Measurements from ENCODE around the gene GCC1.

Gene GCC1

DNA sequence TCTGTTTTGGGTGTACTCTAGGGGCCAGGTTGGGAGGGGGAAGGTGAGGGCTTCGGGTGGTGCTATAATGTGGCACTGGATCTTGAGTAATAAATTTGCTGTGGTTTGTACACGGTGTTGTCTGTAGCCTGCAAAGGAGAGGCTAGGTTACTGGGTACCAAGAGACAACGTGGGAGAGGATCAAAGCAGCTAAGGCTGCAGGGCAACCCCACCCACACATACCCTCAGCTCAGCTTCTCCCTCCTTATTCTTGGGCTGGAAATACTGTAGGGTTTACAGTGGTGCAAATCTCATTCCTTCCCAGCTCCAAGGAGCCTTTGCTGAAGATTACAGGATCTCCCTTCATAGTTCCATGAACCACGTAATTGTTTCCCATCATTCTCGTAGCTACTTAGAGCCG, 6.2 kb upstream of the GCC1 start:
- TF ChIP-seq, protein P1, sequence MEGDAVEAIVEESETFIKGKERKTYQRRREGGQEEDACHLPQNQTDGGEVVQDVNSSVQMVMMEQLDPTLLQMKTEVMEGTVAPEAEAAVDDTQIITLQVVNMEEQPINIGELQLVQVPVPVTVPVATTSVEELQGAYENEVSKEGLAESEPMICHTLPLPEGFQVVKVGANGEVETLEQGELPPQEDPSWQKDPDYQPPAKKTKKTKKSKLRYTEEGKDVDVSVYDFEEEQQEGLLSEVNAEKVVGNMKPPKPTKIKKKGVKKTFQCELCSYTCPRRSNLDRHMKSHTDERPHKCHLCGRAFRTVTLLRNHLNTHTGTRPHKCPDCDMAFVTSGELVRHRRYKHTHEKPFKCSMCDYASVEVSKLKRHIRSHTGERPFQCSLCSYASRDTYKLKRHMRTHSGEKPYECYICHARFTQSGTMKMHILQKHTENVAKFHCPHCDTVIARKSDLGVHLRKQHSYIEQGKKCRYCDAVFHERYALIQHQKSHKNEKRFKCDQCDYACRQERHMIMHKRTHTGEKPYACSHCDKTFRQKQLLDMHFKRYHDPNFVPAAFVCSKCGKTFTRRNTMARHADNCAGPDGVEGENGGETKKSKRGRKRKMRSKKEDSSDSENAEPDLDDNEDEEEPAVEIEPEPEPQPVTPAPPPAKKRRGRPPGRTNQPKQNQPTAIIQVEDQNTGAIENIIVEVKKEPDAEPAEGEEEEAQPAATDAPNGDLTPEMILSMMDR (conservative IDR thresholded peaks at IDR 0.05; ENCODE audit: low read length): no peak
- no peak for DNase-seq (ENCODE audit: low read depth)

DNA sequence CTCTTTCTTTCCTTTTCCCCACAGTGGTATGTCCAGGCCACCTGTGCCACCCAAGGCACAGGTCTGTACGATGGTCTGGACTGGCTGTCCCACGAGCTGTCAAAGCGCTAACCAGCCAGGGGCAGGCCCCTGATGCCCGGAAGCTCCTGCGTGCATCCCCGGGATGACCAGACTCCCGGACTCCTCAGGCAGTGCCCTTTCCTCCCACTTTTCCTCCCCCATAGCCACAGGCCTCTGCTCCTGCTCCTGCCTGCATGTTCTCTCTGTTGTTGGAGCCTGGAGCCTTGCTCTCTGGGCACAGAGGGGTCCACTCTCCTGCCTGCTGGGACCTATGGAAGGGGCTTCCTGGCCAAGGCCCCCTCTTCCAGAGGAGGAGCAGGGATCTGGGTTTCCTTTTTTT, 5.8 kb upstream of the GCC1 start:
- DNase-seq (ENCODE audit: low read depth): no peak
- TF ChIP-seq, protein P1 (conservative IDR thresholded peaks at IDR 0.05; ENCODE audit: low read length): no peak
- no peak overlapping the region for H3K4me3 ChIP-seq (ENCODE audit: low read length)

More for the DNA sequence above, 6.2 kb upstream of the GCC1 start:
- no peak overlapping the region for H3K4me3 ChIP-seq (ENCODE audit: low read length)

DNA sequence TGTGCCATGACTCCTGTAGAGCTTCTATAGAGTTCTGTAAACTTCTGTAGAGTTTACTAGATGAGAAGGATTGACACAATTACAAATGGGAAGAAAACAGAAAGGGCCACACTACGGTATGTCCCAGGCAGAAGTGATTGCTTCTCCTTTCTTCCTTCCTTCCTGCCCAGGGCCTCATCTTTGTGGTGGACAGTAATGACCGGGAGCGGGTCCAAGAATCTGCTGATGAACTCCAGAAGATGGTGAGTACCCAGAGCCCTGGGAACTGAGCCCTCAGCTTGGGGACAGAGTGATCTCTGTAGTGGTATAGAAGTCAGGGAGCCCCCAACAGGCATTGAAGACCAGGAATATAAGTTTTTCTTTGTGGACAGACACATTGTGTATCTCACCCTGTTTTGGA, 4.5 kb upstream of the GCC1 start:
- peak; percentile 41 for DNase-seq (ENCODE audit: low read depth)
- peak overlapping the region; percentile 92 for H3K4me3 ChIP-seq (ENCODE audit: low read length)

DNA sequence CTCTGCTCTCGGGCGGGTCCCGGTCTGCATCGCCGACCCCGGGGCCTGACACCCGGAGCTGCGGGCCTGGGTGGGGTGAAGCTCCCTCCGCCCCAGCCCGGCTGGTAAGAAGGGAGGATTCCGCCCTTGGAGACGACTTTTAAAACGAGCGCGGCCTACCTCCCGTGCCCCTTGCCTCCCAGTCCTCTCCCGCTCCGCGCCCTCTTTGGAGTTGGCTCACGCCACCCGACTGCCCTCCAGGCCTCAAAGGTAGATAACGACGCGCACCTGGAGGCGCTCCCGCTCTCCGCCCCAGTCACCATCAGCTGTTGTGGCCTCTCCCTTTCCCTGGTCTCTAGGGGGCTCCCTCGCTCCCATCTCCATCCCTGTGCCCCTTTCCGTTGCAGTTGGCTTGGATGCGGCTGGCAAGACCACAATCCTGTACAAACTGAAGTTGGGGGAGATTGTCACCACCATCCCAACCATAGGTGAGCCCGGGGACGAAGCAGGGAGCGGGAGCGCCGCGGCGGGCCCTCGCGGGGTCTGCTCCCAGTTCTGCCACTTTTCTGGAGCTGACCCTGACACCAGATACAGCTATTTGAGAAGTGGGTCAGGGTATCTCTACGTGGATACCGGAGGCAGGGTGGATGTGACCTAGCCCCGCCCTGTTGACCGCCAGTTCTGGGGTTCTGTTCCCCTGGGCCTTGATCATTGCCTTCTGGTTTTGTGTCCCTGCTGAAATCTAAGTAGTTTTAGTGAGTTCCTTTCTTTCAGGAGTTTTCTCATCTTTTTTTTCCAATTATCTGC, 3.5 kb upstream of the GCC1 start:
- peak; percentile 48 for DNase-seq (ENCODE audit: low read depth)
- peak overlapping the region; percentile 92 for H3K4me3 ChIP-seq (ENCODE audit: low read length)
- TF ChIP-seq, protein P1 (conservative IDR thresholded peaks at IDR 0.05; ENCODE audit: low read length): peak; percentile 64

More for the DNA sequence above, 4.5 kb upstream of the GCC1 start:
- TF ChIP-seq, protein P1 (conservative IDR thresholded peaks at IDR 0.05; ENCODE audit: low read length): no peak

DNA sequence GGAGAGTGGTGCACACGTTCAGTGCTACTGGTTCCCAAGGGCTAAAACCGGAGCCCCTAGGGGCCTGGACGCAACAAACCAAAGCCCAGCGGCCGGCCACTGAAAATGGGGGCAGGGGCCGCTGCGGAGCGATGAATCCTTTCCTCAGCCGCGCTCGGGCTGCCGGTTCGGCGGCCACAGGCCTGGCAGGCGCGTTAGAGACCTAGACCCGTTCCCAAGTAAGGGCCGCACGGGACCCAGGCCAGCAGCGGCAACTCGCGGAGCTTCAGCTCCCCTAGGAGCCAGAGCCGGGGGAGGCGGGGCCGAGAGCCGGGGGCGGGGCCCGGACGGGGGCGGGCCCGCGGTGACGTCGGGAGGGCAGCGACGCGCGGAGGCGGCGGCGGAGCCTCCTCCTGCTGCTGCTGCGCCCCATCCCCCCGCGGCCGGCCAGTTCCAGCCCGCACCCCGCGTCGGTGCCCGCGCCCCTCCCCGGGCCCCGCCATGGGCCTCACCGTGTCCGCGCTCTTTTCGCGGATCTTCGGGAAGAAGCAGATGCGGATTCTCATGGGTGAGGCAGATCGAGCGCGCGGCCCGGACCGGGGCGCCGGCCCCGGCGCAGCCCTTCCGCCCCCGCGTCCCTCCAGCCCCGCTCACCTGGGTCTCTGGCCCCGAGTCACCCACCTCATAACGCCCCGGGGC, 2.8 kb upstream of the GCC1 start, which contains the start of gene ARF5:
Gene ARF5, plus strand, starts transcription at position 393 of the 678 bp plus-strand sequence. Its CDS starts 88 bp downstream, at position 481.
- DNase-seq (ENCODE audit: low read depth): peak; percentile 79
- TF ChIP-seq, protein P1 (conservative IDR thresholded peaks at IDR 0.05; ENCODE audit: low read length): no peak
- H3K4me3 ChIP-seq (ENCODE audit: low read length): peak within 1 kb of the TSS; percentile 92

DNA sequence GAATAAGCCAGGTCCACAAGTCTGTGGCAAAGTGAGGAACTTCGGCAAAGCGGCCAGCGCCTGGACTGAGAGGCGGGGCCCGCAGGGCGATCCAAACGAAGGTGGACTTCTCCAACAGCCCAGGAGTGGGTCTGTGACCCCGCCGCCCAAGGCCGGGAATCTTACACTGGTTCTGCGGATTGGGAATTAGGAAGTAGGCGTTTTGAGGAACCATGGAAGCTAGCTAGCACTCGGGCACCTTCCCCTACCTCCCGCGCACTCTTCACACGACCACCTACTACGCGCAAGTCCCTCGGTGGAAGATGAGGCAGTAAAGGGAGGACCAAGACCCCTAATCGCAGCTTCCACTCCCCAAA, 2.2 kb upstream of the GCC1 start:
- H3K4me3 ChIP-seq (ENCODE audit: low read length): peak overlapping the region; percentile 75
- TF ChIP-seq, protein P1 (conservative IDR thresholded peaks at IDR 0.05; ENCODE audit: low read length): no peak
- no peak for DNase-seq (ENCODE audit: low read depth)

DNA sequence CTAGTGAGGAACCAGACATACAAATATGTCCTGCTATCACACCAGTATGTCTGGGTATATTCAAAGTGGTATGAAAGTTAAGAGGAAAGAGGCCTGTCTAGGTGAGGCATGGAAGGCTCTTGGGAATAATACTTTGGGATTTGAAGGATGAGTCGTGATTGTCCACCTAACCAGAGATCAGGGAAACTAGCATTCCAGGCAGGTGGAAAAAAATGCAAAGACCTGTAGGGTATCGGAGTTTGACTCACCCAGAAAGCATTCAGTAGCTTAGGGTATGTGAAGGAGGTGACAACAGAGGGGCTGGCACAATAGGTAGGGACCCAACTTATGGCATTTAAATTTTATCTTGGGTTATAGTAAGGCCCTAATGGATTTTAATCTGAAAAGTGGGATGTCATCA, 950 bp upstream of the GCC1 start:
- DNase-seq (ENCODE audit: low read depth): no peak
- H3K4me3 ChIP-seq (ENCODE audit: low read length): no peak overlapping the region
- TF ChIP-seq, protein P1 (conservative IDR thresholded peaks at IDR 0.05; ENCODE audit: low read length): no peak
